NCI-H2227 (cell line): ENCODE data around the gene CYTH1.

Experiments
- DNase-seq: peaks from one replicate; lab custom pipeline; 2025; ENCODE audit not compliant: unreplicated experiment; lab: John Stamatoyannopoulos, UW

The CYTH1 gene

GRCh38 chr17:78629436-78629995 lies 152.6 kb downstream of the CYTH1 start:
- no peak for DNase-seq

DNA sequence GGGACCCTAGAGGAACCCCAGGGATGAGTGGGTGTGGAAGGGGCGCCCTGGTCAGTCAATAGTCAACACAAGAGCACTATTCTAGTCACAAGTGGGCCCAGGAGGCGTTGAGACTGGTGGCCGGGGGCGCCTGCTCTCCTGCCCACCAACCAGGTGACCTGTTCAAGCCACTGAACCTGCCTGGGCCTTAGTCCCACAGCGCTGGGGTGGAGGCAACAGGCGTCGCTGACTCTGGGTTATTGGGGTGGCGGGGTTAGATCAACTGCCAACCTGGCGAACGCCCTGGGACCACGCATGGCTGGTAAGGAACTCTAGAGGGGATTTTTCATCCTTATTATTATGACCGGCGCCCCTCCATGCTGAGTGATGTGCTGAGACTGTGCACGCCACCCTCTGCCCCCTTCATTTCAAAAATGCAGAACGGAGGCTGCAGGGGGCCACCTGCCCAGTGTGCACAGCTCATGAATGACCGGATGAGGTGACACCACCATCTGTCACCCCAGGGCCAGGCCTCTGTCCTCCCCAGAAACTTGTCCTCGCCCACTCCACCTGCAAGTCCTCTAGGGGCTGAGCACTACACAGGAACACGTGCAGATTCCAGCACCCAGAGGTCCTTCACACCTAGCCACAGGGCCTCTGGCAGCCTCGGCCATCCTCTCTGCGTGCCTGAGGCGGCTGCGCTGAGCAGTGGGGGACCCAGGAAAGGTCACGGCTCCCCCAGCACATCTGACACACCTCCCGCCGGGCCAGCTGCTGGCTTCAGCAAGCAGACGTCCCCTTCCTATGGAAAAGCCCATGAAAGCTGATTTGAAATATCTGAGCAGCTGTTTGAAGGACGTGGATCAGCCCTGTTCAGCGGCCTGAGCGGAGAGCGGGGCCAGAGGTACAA lies 153.3 kb downstream of the CYTH1 start:
- no peak for DNase-seq

DNA sequence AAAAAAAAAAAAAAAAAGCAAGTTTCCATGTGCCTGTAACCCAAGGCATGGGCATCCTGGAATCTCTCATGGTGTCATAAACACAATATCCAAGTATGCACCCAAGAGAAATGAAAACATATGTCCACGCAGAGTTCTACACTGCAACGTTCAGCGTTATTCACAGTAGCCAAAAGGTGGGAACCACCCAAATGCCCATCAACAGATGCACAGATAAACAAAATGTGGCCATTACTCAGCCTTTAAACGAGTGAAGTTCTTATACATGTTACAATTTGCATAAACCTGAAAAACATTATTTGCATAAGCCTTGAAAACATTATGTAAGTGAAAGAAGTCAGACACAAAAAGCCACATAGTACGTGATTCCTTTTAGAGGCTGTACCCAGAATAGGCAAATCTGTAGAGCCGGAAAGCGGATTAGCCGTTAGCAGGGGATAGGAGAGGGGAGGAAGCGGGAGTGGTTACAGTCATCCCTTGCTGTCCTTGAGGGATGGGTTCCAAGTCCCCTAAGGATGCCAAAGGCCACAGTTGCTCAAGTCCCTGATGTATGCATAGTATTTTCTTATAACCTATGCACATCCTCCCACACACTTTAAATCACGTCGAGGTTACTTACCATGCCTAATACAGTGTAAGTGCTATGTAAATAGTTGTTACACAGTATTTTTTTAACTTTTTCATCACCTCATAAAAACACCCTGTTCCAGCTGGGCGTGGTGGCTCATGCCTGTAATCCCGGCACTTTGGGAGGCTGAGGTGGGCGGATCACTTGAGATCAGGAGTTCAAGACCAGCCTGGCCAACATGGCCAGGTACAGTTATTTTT lies 157.5 kb downstream of the CYTH1 start:
- no peak for DNase-seq
